HG02798 (cell line): ENCODE data around the gene ZNF324.
A peak's percentile ranks its signal among the peaks of the same experiment; 100 is the strongest.
"Not testable (repeated sequence)": the region's sequence is repeated elsewhere in the genome, so short reads cannot be mapped to it uniquely, and the experiment has no call there.

Source experiments
- ATAC-seq: cut with Tn5 transposase; IDR thresholded peaks from one replicate; pipeline ENCODE4 v1.9.1; 2021; ENCODE audit warnings: mild to moderate bottlenecking; ENCODE audit not compliant: unreplicated experiment, poor library complexity

The ZNF324 gene

DNA sequence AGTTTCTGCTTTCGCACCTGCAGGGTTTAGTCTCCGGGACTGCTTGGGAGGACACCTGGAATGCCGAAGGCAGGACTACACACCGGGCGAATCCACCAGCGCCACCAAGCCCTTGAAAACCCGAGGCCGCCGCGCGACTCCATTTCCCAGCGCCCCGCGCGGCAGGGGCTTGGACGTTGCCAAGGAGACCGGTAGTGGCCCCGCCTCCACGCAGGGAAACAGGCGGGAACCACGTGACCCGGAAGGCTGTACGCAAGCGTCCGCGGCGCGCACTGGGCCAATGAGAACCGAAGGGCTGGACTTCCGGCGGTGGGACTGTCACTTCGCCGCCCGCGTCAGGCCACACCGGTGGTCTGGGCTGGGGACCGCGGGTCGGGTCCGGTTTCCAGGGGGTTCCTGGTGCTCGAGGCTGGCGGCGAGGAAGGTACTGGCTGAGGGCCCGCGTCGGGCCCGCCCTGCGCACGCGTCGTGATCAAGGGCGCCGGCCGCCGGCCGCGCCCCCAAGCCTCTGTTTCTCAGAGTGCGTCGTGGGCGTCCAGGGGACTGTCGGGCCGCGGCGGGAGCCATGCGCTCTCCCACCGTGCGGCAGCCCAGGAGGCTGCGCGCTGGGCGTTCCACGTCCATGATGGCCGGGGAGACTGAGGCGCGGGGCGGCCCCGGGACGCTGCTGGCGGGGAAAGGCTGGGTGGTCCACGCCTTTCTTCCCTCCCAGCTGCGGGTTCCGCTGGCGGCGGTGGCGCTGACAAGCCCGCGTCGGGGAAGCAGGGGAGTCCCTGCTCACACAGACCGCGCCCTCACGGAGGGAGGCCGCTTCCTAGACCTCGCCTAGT, at the start of gene ZNF324:
ZNF324 (plus strand) TSS at position 321 of the 830 bp plus-strand sequence. CDS start 2,106 bp downstream, outside the sequence.
- peak; percentile 96 for ATAC-seq

- no peak for ATAC-seq
Observed at GRCh38 chr19:58428617-58429016, 38.3 kb upstream of the ZNF324 start.

- ATAC-seq, result no peak
Observed at GRCh38 chr19:58429745-58430144, 37.1 kb upstream of the ZNF324 start.

- ATAC-seq, result no peak
Observed at GRCh38 chr19:58434217-58434616, 32.7 kb upstream of the ZNF324 start.

DNA sequence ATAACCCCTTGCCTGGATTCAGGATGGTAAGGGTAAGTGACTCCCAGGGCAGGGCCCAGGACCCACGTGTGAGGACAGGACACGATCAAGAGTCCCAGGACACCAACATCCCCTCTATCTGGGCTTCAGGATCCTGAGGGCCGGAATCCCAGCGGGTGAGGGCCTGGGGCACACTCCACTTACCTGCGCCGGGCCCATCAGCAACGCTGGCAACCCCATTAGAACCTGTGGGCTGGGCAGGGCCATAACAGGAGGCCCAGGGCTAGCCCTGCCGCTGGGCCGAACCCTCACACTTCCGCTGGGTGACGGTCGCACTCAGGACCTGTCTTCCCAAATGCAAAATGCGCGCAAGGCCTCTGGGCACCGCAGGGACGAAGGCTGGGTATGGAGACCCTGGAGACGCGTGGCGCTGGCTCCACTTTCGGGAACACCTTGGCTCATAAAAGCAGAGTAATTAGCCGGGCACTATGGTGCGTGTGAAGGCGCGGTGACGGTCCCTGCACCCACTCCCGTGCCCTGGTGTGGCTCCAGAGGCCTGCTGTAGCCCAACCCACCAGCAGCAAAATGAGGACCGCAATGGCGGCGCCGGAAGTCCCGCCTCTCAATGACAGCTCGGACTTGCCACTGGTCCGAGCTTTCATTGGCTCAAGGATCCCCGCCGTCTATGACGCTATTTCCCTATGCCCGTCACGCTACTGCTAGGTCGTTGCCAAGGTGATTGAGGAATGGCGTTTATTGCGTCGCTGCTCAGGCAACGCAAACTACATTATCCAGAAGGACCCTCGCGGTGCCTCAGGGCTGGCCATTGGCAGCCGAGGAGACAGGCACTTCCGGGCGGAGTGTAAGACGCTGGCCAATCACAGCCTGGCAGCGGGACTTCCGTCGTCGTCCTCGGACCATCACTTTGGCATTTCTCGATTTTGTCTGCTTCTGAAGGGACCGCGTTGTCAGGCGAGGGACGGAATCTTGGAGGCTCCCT, 27.0 kb upstream of the ZNF324 start, which contains the start of gene ZNF132:
ZNF132 (minus strand) TSS at position 578 of the 979 bp plus-strand sequence; CDS start at position 246, 332 bp downstream.
- peak; percentile 96 for ATAC-seq

DNA sequence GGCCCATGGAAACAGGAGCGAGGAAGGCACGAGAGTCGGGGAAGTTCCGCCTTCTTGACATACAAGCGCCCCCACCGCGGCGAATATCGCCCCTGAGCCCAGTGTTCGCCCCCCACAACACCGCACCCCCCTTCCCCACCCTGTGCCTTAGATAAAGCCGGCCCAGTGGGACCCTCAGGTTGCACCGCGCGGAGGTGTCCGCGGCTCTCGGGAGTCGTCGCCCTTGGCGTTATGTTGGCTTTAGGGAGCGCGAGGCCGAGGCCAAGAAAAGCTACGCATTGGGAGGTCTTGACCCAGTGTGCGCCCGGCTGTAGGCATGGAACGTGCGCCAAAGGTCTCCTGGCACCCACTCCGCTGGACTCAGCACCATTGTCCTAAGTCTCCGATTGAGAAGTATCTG, 26.3 kb upstream of the ZNF324 start:
- no peak for ATAC-seq

DNA sequence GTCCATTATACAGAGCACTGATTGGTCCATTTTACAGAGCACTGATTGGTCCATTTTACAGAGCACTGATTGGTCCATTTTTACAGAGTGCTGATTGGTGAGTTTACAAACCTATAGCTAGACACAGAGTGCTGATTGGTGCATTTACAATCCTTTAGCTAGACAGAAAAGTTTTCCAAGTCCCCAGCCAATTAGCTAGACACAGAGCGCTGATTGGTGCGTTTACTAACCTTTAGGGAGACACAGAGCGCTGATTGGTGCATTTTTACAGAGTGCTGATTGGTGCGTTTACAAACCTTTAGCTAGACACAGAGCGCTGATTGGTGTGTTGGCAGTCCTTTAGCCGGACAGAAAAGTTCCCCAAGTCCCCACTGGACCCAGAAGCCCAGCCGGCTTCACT, 23.9 kb upstream of the ZNF324 start:
- not testable (repeated sequence) for ATAC-seq

DNA sequence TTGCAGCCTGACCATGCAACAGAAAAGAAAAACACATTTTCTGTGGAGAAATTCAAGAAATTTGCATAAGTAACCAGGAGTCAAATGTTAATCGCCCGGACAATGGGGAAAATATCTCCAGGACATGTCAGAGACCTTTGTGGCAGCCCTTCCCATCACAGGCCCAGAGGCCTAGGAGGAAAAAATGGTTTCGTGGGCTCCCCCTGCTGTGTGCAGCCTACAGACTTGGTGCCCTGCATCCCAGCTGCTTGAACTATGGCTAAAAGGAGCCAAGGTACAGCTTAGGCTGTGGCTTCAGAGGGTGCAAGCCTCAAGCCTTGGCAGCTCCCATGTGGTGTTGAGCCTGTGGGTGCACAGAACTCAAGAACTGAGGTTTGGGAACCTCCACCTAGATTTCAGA, 18.0 kb upstream of the ZNF324 start:
- ATAC-seq, result not testable (repeated sequence)

DNA sequence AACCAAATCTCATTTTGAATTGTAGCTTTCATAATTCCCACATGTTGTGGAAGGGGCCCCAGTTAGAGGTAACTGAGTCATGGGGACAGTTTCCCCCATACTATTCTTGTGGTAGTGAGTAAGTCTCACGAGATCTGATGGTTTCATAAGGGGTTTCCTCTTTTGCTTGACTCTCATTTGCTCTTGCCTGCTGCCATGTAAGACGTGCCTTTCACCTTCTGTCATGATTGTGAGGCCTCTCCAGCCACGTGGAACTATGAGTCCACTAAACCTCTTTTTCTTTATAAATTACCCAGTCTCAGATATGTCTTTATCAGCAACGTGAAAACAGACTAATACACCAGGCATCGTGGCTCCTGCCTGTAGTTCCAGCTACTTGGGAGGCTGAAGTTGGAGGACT, 16.9 kb upstream of the ZNF324 start:
- not testable (repeated sequence) for ATAC-seq

DNA sequence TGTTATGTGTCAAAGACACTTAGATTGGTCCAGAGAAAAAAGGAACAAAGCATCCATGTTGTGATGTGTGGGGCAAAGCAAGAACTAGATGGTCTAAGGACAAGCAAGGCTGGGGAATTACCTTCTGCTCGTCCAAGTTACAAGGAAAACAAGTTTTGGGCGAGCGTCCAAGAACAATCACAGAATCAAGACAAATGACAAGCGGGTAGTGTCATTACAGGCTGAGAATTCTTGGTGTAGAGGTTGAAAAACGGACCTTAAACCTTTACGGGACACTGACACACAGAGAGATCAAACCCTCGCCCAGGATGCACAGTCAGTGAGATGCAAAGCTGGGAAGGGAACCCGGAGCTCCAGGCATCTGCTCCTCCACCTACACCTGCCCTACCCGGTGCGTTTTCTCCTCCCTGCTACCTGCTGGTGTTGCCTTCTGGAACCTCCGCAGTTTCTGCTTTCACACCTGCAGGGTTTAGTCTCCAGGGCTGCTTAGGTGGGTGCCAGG, 16.0 kb upstream of the ZNF324 start:
- no peak for ATAC-seq

- peak; percentile 97 for ATAC-seq
Observed at GRCh38 chr19:58451358-58452101, 15.3 kb upstream of the ZNF324 start, which contains the start of gene ZNF324B. Gene ZNF324B, plus strand, starts transcription at chr19:58451622. Its CDS starts 2,080 bp downstream, at chr19:58453702.

DNA sequence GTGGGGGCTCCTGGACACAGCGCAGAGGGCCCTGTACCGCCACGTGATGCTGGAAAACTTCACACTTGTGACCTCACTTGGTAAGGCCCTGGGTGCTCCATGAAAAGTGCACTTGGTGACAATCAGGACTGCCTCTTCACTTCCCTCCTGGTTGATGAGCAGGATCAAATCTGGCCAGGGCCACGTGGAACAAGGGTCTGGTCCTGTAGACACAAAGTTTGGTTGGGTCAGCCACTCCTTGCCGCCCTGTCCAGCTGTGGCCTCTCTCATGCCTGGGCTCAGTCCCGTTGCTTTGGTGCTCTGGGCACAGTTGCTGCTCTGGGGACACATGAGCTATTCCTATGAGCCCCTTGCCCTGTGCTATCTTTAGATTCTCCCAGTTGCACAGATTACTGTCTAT, 13.1 kb upstream of the ZNF324 start:
- ATAC-seq, result no peak

- no peak for ATAC-seq
Observed at GRCh38 chr19:58455306-58455705, 11.6 kb upstream of the ZNF324 start.

DNA sequence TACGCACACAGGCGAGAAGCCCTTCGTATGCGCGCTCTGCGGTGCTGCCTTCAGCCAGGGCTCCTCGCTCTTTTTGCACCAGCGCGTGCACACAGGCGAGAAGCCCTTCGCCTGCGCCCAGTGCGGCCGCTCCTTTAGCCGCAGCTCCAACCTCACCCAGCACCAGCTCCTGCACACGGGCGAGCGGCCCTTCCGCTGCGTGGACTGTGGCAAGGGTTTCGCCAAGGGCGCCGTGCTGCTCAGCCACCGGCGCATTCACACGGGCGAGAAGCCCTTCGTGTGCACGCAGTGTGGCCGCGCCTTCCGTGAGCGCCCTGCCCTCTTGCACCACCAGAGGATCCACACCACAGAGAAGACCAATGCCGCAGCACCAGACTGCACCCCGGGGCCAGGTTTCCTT, 10.8 kb upstream of the ZNF324 start:
- ATAC-seq, result no peak

DNA sequence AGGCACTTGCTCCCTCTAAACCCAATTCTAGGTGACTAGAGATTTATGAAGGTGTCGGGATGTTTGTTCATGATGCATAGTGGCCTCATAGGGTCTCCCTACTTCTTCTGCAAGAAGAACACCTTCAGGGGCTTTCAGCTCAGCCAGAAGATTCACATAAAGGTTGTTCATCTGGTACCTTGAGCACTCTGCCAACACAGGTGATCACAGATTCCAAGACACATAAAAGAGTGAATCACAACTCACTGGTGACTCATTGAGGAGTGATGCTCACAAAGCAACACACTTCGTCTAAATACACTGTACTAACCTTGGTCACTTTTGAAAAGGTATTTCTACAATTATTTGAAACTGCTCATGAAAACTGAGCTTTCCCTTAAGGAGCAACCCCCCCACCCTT, 6.8 kb upstream of the ZNF324 start:
- ATAC-seq, result no peak

- ATAC-seq, result peak; percentile 16
Observed at GRCh38 chr19:58466089-58466759, 656 bp upstream of the ZNF324 start.

DNA sequence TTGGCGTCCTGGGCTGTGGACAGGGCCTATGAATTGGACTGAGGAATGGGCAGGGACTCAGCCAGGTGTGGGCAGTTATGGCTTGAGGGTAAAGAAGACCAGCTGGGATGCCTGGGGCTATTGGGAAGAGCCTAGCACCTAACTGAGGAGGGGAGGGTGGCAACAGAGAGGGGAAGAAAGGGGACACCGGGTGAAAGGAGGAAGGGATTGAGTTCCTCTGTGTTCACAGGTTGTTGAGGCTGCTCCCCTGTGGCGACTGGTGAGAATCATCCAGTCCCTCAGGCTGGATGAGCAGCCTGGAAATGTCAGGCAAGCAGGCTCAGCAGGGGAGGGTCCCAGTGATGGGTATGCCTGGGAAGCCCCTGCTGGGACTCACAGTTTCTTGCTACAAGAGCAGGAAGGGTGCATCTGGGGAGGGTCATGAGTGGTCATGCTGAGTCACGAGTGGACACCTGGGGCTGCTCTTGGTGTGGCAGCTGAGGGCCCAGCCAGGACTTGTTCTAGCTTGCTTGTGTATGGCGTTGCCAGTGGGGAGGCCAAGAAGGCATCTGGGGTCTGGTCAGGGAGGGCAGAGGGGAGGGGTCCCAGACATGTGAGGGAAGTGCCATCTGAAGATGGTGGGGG, 1.4 kb downstream of the ZNF324 start:
- no peak for ATAC-seq

GRCh38 chr19:58469241-58470013, 2.5 kb downstream of the ZNF324 start:
- ATAC-seq, result no peak
